Uterus (tissue), 2 donors: ENCODE data around the gene EYS.

Source experiments
- POLR2A ChIP-seq, 2 donors: fragments of 450-650 bp; IDR thresholded peaks; one replicate each; pipeline ENCODE4 v1.6.1; 2016; ENCODE audit warnings: antibody characterized with exemption in 2 of 2, mild to moderate bottlenecking in 1 of 2, moderate library complexity in 1 of 2
- TF ChIP-seq, protein P1 (sequence below), 4 experiments: fragments of 200-600 bp in 2 of 4; fragments of 450-650 bp in 2 of 4; sonication (generic) in 2 of 4; IDR thresholded peaks; one replicate each; pipeline ENCODE4 v1.5.1; 2016 to 2019; ENCODE audit warnings: antibody characterized with exemption in 4 of 4, mild to moderate bottlenecking in 2 of 4, moderate library complexity in 1 of 4

DNA sequence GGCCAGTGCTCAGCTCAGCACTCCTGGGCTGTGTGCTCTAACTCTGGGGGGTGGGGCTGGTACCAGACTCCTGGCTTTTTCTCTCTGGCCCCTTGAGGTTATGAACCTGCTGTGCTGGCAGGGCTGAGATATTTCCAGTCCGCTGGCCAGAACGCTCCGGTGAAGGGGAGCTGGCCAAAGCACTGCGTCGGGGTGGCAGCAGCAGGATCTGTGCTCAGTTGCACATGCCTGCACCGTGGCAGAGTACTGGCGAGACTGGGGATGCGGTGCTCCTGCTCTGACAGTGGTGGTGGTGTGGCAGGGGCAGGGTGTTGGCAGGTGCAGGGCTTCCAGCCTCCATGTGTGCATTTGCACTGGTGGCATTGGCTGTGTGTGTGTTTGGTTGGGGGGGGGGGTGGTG lies 1697.0 kb downstream of the EYS start:
- TF ChIP-seq, protein P1, sequence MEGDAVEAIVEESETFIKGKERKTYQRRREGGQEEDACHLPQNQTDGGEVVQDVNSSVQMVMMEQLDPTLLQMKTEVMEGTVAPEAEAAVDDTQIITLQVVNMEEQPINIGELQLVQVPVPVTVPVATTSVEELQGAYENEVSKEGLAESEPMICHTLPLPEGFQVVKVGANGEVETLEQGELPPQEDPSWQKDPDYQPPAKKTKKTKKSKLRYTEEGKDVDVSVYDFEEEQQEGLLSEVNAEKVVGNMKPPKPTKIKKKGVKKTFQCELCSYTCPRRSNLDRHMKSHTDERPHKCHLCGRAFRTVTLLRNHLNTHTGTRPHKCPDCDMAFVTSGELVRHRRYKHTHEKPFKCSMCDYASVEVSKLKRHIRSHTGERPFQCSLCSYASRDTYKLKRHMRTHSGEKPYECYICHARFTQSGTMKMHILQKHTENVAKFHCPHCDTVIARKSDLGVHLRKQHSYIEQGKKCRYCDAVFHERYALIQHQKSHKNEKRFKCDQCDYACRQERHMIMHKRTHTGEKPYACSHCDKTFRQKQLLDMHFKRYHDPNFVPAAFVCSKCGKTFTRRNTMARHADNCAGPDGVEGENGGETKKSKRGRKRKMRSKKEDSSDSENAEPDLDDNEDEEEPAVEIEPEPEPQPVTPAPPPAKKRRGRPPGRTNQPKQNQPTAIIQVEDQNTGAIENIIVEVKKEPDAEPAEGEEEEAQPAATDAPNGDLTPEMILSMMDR (IDR thresholded peaks at IDR 0.05): no peak
- TF ChIP-seq POLR2A (IDR thresholded peaks at IDR 0.05): no peak
